ENCODE data around the gene P3R3URF.
A peak's percentile ranks its signal among the peaks of the same experiment; 100 is the strongest.

The P3R3URF gene

DNA sequence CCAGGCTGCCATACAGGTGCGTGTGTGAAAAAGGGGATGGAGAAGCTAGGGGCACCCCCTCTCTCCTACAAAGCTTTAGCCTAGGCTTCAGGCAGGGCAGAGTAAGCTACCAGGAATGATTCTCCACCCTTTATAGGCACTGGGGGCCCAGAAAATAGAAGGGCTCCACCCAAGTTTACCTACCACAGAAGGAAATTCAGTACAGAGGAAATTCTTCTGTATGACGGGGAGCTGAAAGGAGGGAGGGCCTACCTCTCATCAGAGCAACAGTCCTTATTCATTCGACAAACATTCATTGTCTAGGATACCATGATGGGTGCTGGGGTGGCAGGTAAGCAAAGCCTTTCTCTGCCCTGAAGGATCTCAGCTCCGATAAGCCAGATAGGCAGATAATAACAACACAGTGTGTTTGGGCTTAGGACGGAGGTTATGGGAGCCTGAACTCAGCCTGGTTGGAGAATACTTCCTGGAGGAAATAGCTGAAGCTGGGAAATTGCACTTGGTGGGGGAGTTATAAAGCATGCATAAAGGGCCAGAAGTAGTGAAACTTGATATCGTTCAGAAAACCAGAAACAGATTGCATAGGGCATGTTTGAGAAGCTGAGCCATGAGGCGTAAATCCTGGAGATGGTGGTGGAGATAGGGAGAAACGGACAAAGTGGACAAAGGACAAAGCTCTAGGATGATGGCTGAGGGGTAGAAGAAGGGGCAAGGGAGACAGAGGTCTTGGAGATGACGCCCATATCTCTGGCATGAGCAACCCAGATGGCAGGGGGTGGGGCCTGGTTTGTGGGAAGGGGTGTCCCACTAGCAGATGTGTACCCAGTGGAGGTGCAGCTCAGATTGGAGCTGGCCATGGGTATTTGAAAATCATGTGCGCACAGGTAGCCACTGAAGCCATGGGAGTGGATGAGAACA is 5.3 kb upstream of the P3R3URF start:
- no CpG with 5 or more reads among the region's 10 CpGs for WGBS (ENCODE audit: extremely low coverage, insufficient coverage, insufficient read length)
- Histone ChIP-seq H3K9ac (ENCODE audit: low read length) (no peak overlapping the region), H3K27me3 (ENCODE audit: insufficient read depth, low read length) (no peaks in the 10 kb centered on the region), H3K4me1 (ENCODE audit: control insufficient read depth in 1 of 2, insufficient read depth in 2 of 2, low read length in 2 of 2) (peaks cover 8 to 11% of the 10 kb centered on the region in 2 experiments), H3K79me1 (ENCODE audit: low read length) (no peaks in the 10 kb centered on the region), H3K4me3 (ENCODE audit: low read depth, low read length) (no peak overlapping the region), H3K27ac (ENCODE audit: low read depth, low read length) (no peak overlapping the region), H3K9me3 (ENCODE audit: insufficient read depth, low read depth, low read length) (no peaks in the 10 kb centered on the region), H2BK5ac (ENCODE audit: low read depth, low read length, poor library complexity) (no peak overlapping the region), H3K79me2 (ENCODE audit: control insufficient read depth, insufficient read depth, low read length, poor library complexity) (no peaks in the 10 kb centered on the region), H2BK12ac (ENCODE audit: low read length) (no peak overlapping the region), H3K4me2 (ENCODE audit: low read length) (no peak overlapping the region), H2BK120ac (ENCODE audit: insufficient read depth, low read length, poor library complexity) (no peak overlapping the region), H3K36me3 (ENCODE audit: control insufficient read depth in 1 of 2, insufficient read depth in 2 of 2, low read length in 2 of 2) (peaks cover 0 to 5% of the 10 kb centered on the region in 2 experiments), H3K4ac (ENCODE audit: low read depth, low read length) (no peak overlapping the region), H2AFZ (ENCODE audit: insufficient read depth, low read length, poor library complexity) (no peak overlapping the region), H3K14ac (ENCODE audit: low read length) (no peak overlapping the region), H3K18ac (ENCODE audit: low read length) (no peak overlapping the region), H3K23ac (ENCODE audit: low read length) (no peak overlapping the region), H4K12ac (ENCODE audit: low read depth, low read length) (no peak overlapping the region), H4K8ac (ENCODE audit: low read depth, low read length) (no peak overlapping the region), H2AK5ac (ENCODE audit: low read length) (no peak overlapping the region), H4K91ac (ENCODE audit: low read depth, low read length) (no peak overlapping the region)
- DNase-seq: peak; percentile 46 to 67

DNA sequence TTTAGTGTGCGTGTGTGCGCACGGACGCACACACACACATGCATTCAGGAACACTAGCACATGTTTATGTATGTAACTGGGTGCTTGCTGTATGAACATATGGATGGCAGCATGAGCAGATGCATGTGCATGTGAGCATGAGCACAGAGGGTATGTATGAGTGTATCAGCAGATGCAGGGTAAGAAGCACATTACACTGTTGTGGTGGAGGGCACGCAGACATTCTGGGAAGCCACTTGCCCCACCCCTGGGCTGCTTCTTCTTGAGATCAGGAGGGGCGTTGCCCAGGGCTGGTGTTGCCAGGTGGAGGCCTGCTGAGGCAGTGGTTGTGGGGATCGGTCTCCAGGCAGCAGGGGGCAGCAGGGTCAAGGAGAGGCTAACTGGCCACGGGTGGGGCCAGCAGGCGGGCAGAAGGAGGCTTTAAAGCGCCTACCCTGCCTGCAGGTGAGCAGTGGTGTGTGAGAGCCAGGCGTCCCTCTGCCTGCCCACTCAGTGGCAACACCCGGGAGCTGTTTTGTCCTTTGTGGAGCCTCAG is 3.9 kb upstream of the P3R3URF start:
- no CpG with 5 or more reads among the region's 12 CpGs for WGBS (ENCODE audit: extremely low coverage, insufficient coverage, insufficient read length)
- H3K36me3 ChIP-seq (ENCODE audit: control insufficient read depth in 1 of 2, insufficient read depth in 2 of 2, low read length in 2 of 2): no peaks in the 10 kb centered on the region
- no peak overlapping the region for H3K4ac ChIP-seq (ENCODE audit: low read depth, low read length)
- H2BK120ac ChIP-seq (ENCODE audit: insufficient read depth, low read length, poor library complexity): no peak overlapping the region
- H3K4me3 ChIP-seq (ENCODE audit: low read depth, low read length): no peak overlapping the region
- no peaks in the 10 kb centered on the region for H3K79me2 ChIP-seq (ENCODE audit: control insufficient read depth, insufficient read depth, low read length, poor library complexity)
- H3K18ac ChIP-seq (ENCODE audit: low read length): no peak overlapping the region
- no peak overlapping the region for H4K12ac ChIP-seq (ENCODE audit: low read depth, low read length)
- no peaks in the 10 kb centered on the region for H3K9me3 ChIP-seq (ENCODE audit: insufficient read depth, low read depth, low read length)
- no peak overlapping the region for H3K23ac ChIP-seq (ENCODE audit: low read length)
- no peaks in the 10 kb centered on the region for H3K79me1 ChIP-seq (ENCODE audit: low read length)
- no peak overlapping the region for H4K91ac ChIP-seq (ENCODE audit: low read depth, low read length)
- H2AK5ac ChIP-seq (ENCODE audit: low read length): no peak overlapping the region
- H4K8ac ChIP-seq (ENCODE audit: low read depth, low read length): no peak overlapping the region
- no peak overlapping the region for H3K4me2 ChIP-seq (ENCODE audit: low read length)
- DNase-seq: peak; percentile 23 to 62
- no peak overlapping the region for H3K27ac ChIP-seq (ENCODE audit: low read depth, low read length)
- H3K27me3 ChIP-seq (ENCODE audit: insufficient read depth, low read length): no peaks in the 10 kb centered on the region
- peaks cover 8 to 11% of the 10 kb centered on the region in 2 experiments for H3K4me1 ChIP-seq (ENCODE audit: control insufficient read depth in 1 of 2, insufficient read depth in 2 of 2, low read length in 2 of 2)
- H2AFZ ChIP-seq (ENCODE audit: insufficient read depth, low read length, poor library complexity): no peak overlapping the region
- H2BK12ac ChIP-seq (ENCODE audit: low read length): no peak overlapping the region
- no peak overlapping the region for H2BK5ac ChIP-seq (ENCODE audit: low read depth, low read length, poor library complexity)
- no peak overlapping the region for H3K9ac ChIP-seq (ENCODE audit: low read length)
- H3K14ac ChIP-seq (ENCODE audit: low read length): no peak overlapping the region

- no peaks in the 10 kb centered on the region for H3K27me3 ChIP-seq (ENCODE audit: insufficient read depth, low read length)
Observed at GRCh38 chr1:46179138-46180081, 3.1 kb upstream of the P3R3URF start.

GRCh38 chr1:46175243-46175642 is 1.0 kb downstream of the P3R3URF start:
- no CpG with 5 or more reads among the region's 3 CpGs for WGBS (ENCODE audit: extremely low coverage, insufficient coverage, insufficient read length)
- no peak overlapping the region for H3K27ac ChIP-seq (ENCODE audit: low read depth, low read length)
- no peak for DNase-seq
- H2AK5ac ChIP-seq (ENCODE audit: low read length): no peak overlapping the region
- no peak overlapping the region for H4K12ac ChIP-seq (ENCODE audit: low read depth, low read length)
- no peak overlapping the region for H2AFZ ChIP-seq (ENCODE audit: insufficient read depth, low read length, poor library complexity)
- no peak overlapping the region for H3K23ac ChIP-seq (ENCODE audit: low read length)
- H3K79me2 ChIP-seq (ENCODE audit: control insufficient read depth, insufficient read depth, low read length, poor library complexity): peaks cover 4% of the 10 kb centered on the region
- no peak overlapping the region for H3K14ac ChIP-seq (ENCODE audit: low read length)
- H3K4me2 ChIP-seq (ENCODE audit: low read length): no peak overlapping the region
- no peaks in the 10 kb centered on the region for H3K27me3 ChIP-seq (ENCODE audit: insufficient read depth, low read length)
- no peaks in the 10 kb centered on the region for H3K36me3 ChIP-seq (ENCODE audit: control insufficient read depth in 1 of 2, insufficient read depth in 2 of 2, low read length in 2 of 2)
- no peak overlapping the region for H3K18ac ChIP-seq (ENCODE audit: low read length)
- no peak overlapping the region for H2BK5ac ChIP-seq (ENCODE audit: low read depth, low read length, poor library complexity)
- H3K9me3 ChIP-seq (ENCODE audit: insufficient read depth, low read depth, low read length): no peaks in the 10 kb centered on the region
- H4K91ac ChIP-seq (ENCODE audit: low read depth, low read length): no peak overlapping the region
- H3K4ac ChIP-seq (ENCODE audit: low read depth, low read length): no peak overlapping the region
- H3K9ac ChIP-seq (ENCODE audit: low read length): no peak overlapping the region
- no peak overlapping the region for H4K8ac ChIP-seq (ENCODE audit: low read depth, low read length)
- peaks cover 8% of the 10 kb centered on the region for H3K79me1 ChIP-seq (ENCODE audit: low read length)
- no peak overlapping the region for H3K4me3 ChIP-seq (ENCODE audit: low read depth, low read length)
- H3K4me1 ChIP-seq (ENCODE audit: control insufficient read depth in 1 of 2, insufficient read depth in 2 of 2, low read length in 2 of 2): peaks cover 24 to 25% of the 10 kb centered on the region in 2 experiments
- H2BK12ac ChIP-seq (ENCODE audit: low read length): no peak overlapping the region
- no peak overlapping the region for H2BK120ac ChIP-seq (ENCODE audit: insufficient read depth, low read length, poor library complexity)

More at GRCh38 chr1:46179138-46180081, 3.1 kb upstream of the P3R3URF start:
- H2AK5ac ChIP-seq (ENCODE audit: low read length): no peak overlapping the region
- H3K79me2 ChIP-seq (ENCODE audit: control insufficient read depth, insufficient read depth, low read length, poor library complexity): no peaks in the 10 kb centered on the region
- H3K9ac ChIP-seq (ENCODE audit: low read length): no peak overlapping the region
- no peak overlapping the region for H2BK120ac ChIP-seq (ENCODE audit: insufficient read depth, low read length, poor library complexity)
- H3K23ac ChIP-seq (ENCODE audit: low read length): no peak overlapping the region
- peaks cover 9 to 11% of the 10 kb centered on the region in 2 experiments for H3K4me1 ChIP-seq (ENCODE audit: control insufficient read depth in 1 of 2, insufficient read depth in 2 of 2, low read length in 2 of 2)
- H3K79me1 ChIP-seq (ENCODE audit: low read length): no peaks in the 10 kb centered on the region
- no peak overlapping the region for H3K18ac ChIP-seq (ENCODE audit: low read length)
- no peak overlapping the region for H2AFZ ChIP-seq (ENCODE audit: insufficient read depth, low read length, poor library complexity)
- H3K14ac ChIP-seq (ENCODE audit: low read length): no peak overlapping the region
- H4K91ac ChIP-seq (ENCODE audit: low read depth, low read length): no peak overlapping the region
- H2BK12ac ChIP-seq (ENCODE audit: low read length): no peak overlapping the region
- H3K4me2 ChIP-seq (ENCODE audit: low read length): no peak overlapping the region
- H4K12ac ChIP-seq (ENCODE audit: low read depth, low read length): no peak overlapping the region
- no peaks in the 10 kb centered on the region for H3K36me3 ChIP-seq (ENCODE audit: control insufficient read depth in 1 of 2, insufficient read depth in 2 of 2, low read length in 2 of 2)
- H3K27ac ChIP-seq (ENCODE audit: low read depth, low read length): no peak overlapping the region
- no peaks in the 10 kb centered on the region for H3K9me3 ChIP-seq (ENCODE audit: insufficient read depth, low read depth, low read length)
- no peak overlapping the region for H2BK5ac ChIP-seq (ENCODE audit: low read depth, low read length, poor library complexity)
- no peak overlapping the region for H4K8ac ChIP-seq (ENCODE audit: low read depth, low read length)
- peak; percentile 66 to 85 for DNase-seq
- no CpG with 5 or more reads among the region's 10 CpGs for WGBS (ENCODE audit: extremely low coverage, insufficient coverage, insufficient read length)
- H3K4ac ChIP-seq (ENCODE audit: low read depth, low read length): no peak overlapping the region
- H3K4me3 ChIP-seq (ENCODE audit: low read depth, low read length): no peak overlapping the region
